Gastrocnemius medialis (tissue), 4 donors: ENCODE measurements around the gene GNAT1.

Experiments
- CTCF ChIP-seq, 5 experiments: fragments of 450-650 bp in 3 of 5; fragments of 200-600 bp in 2 of 5; sonication (generic) in 2 of 5; IDR thresholded peaks in 4 of 5; conservative IDR thresholded peaks in 1 of 5; 1 replicate in 4 of 5; 2 replicates in 1 of 5; pipeline ENCODE4 v1.5.1; 2016 to 2019; ENCODE audit warnings: antibody characterized with exemption in 5 of 5, mild to moderate bottlenecking in 3 of 5, moderate library complexity in 3 of 5
- POLR2A ChIP-seq, 2 donors: fragments of 450-650 bp; IDR thresholded peaks; one replicate each; pipeline ENCODE4 v1.6.1; 2017; ENCODE audit warnings: antibody characterized with exemption in 2 of 2, mild to moderate bottlenecking in 2 of 2, moderate library complexity in 2 of 2

GRCh38 chr3:50187750-50188149, 3.7 kb upstream of the GNAT1 start:
- TF ChIP-seq POLR2A (IDR thresholded peaks at IDR 0.05) (no peak), CTCF (IDR thresholded peaks at IDR 0.05 in 4 of 5, conservative IDR thresholded peaks at IDR 0.05 in 1 of 5) (no peak)
